ENCODE results near the gene PRM1. TPM values are rescaled to one million over a fixed set of nuclear protein-coding genes. Genes with fewer than 3 reads are reported as not detected.

PRM1 gene
- total and polyA plus RNA-seq, 2 of the 13 experiments (the other 11 are each of a cell fraction or from before 2014, with no cell fraction given), result not detected

GRCh38 chr16:11309895-11310633, 28.9 kb upstream of the PRM1 start (continued):
- TF ChIP-seq SALL2 (CRISPR knock-in tag; IDR thresholded peaks at IDR 0.05), result no peak
- no peak for TF ChIP-seq SRSF9 (IDR thresholded peaks at IDR 0.05; ENCODE audit: borderline replicate concordance, insufficient read depth, low read depth, low read length, poor library complexity, severe bottlenecking)
- no peak for TF ChIP-seq THYN1 (CRISPR knock-in tag; IDR thresholded peaks at IDR 0.05; ENCODE audit: borderline replicate concordance, low read depth)
- peak; percentile 61; the same call in 1 of the 2 replicates for TF ChIP-seq ZNF552 (CRISPR knock-in tag; IDR thresholded peaks at IDR 0.05; ENCODE audit: borderline replicate concordance)
- TF ChIP-seq ZBTB38 (CRISPR knock-in tag; IDR thresholded peaks at IDR 0.05), result peak; percentile 77; the same call in 1 of the 2 replicates
- TF ChIP-seq NFATC3 (CRISPR knock-in tag; IDR thresholded peaks at IDR 0.05), result peak; percentile 78; the same call in 1 of the 2 replicates
- peak; percentile 92 for TF ChIP-seq SAP130 (CRISPR knock-in tag; IDR thresholded peaks at IDR 0.05; ENCODE audit: low read depth)
- peak; percentile 97 for TF ChIP-seq ZNF784 (CRISPR knock-in tag; IDR thresholded peaks at IDR 0.05; ENCODE audit: borderline replicate concordance)
- peak; percentile 84; the same call in 1 of the 2 replicates for TF ChIP-seq TARDBP (CRISPR knock-in tag; IDR thresholded peaks at IDR 0.05)
- TF ChIP-seq RARG (CRISPR knock-in tag; IDR thresholded peaks at IDR 0.05; ENCODE audit: low read depth), result no peak
- TF ChIP-seq ZNF512 (CRISPR knock-in tag; IDR thresholded peaks at IDR 0.05), result no peak
- no peak for TF ChIP-seq ZNF343 (CRISPR knock-in tag; IDR thresholded peaks at IDR 0.05)
- no peak for TF ChIP-seq ZNF563 (CRISPR knock-in tag; IDR thresholded peaks at IDR 0.05)
- no peak for TF ChIP-seq MBD4 (IDR thresholded peaks at IDR 0.05; ENCODE audit: borderline replicate concordance, low read length)
- peak; percentile 89; the same call in 1 of the 2 replicates for TF ChIP-seq NFKBIZ (CRISPR knock-in tag; IDR thresholded peaks at IDR 0.05)
- TF ChIP-seq NFIC (IDR thresholded peaks at IDR 0.05; ENCODE audit: low read length), result no peak
- TF ChIP-seq HOXA5 (CRISPR knock-in tag; IDR thresholded peaks at IDR 0.05), result no peak
- no peak for TF ChIP-seq ZBTB49 (CRISPR knock-in tag; IDR thresholded peaks at IDR 0.05; ENCODE audit: borderline replicate concordance)
- TF ChIP-seq DMTF1 (CRISPR knock-in tag; IDR thresholded peaks at IDR 0.05), result no peak
- TF ChIP-seq ATF2 (CRISPR knock-in tag; IDR thresholded peaks at IDR 0.05), result peak; percentile 76
